Thyroid gland (tissue), 4 donors: ENCODE measurements around the gene HMOX2. TPM values are rescaled to one million over a fixed set of nuclear protein-coding genes. Genes with fewer than 3 reads are reported as not detected.
A peak's percentile ranks its signal among the peaks of the same experiment; 100 is the strongest.

Source experiments
- DNase-seq, 2 donors: peaks; one replicate each; pipeline ENCODE4 v3.0.0-alpha.2; 2019
- H3K27ac ChIP-seq, 3 donors: fragments of 200-600 bp; sonication (generic); 1 replicate in 2 of 3; 2 replicates in 1 of 3; pipeline ENCODE4 v1.5.1; 2016 to 2019; ENCODE audit warnings: mild to moderate bottlenecking in 1 of 3, moderate library complexity in 1 of 3
- H3K27me3 ChIP-seq: fragments of 200-600 bp; sonication (generic); one replicate; pipeline ENCODE4 v1.5.1; 2019
- H3K36me3 ChIP-seq, 2 donors: fragments of 200-600 bp; sonication (generic); one replicate each; pipeline ENCODE4 v1.5.1; 2016 to 2019
- H3K4me1 ChIP-seq, 2 donors: fragments of 200-600 bp; sonication (generic); one replicate each; pipeline ENCODE4 v1.5.1; 2017 to 2019
- H3K4me3 ChIP-seq, 3 donors: fragments of 200-600 bp; sonication (generic); replicated peaks in 1 of 3; 1 replicate in 2 of 3; 2 replicates in 1 of 3; pipeline ENCODE4 v1.5.1; 2016; ENCODE audit warnings: mild to moderate bottlenecking in 1 of 3
- H3K9me3 ChIP-seq: fragments of 200-600 bp; sonication (generic); one replicate; pipeline ENCODE4 v1.5.1; 2017
- CTCF ChIP-seq, 6 experiments: fragments of 200-600 bp in 3 of 6; fragments of 450-650 bp in 3 of 6; sonication (generic) in 3 of 6; IDR thresholded peaks; one replicate each; pipeline ENCODE4 v1.5.1; 2016 to 2019; ENCODE audit warnings: antibody characterized with exemption in 6 of 6, mild to moderate bottlenecking in 2 of 6, inconsistent platforms in 1 of 6, moderate library complexity in 1 of 6
- POLR2A ChIP-seq, 2 donors: fragments of 450-650 bp; IDR thresholded peaks; one replicate each; pipeline ENCODE4 v1.6.1; 2017; ENCODE audit warnings: antibody characterized with exemption in 2 of 2, mild to moderate bottlenecking in 2 of 2, moderate library complexity in 1 of 2
- WGBS, 2 donors: methylation state at CpG; one replicate each; pipeline ENCODE4 v1.1.5; 2017; 5-methylcytosine and 5-hydroxymethylcytosine counted together
- intact Hi-C: fragments of 100-400 bp; cut with DNase I; formaldehyde crosslinking; loops from one replicate; pipeline ENCODE4 v1.15.1; 2023
- total RNA-seq, 4 donors: library from RNA; depleted of rRNA; stranded (reverse); fragments of >200 nt; gene quantifications; one replicate each; pipeline ENCODE4 v1.2.3, GENCODE V29; 2016

HMOX2 gene
- total RNA-seq, 4 donors from 2014 or later: 36.0 to 63.2 (median 50.5) TPM

GRCh38 chr16:4507588-4508345 is 31.6 kb downstream of the HMOX2 start:
- Histone ChIP-seq H3K4me1 (peaks cover 18 to 23% of the 10 kb centered on the region in 2 donors), H3K27ac (peak overlapping the region; percentile 10 to 53 (median 47)), H3K9me3 (no peaks in the 10 kb centered on the region), H3K27me3 (no peaks in the 10 kb centered on the region), H3K36me3 (peaks cover 18 to 32% of the 10 kb centered on the region in 2 donors), H3K4me3 (no peak overlapping the region)
- TF ChIP-seq POLR2A (IDR thresholded peaks at IDR 0.05) (no peak), CTCF (IDR thresholded peaks at IDR 0.05) (peak in 4 of 6 experiments; percentile 34 to 52 (median 42))
- 49 to 65% methylated on average over 13 to 17 of the region's 17 CpGs for WGBS, 2 donors
- intact Hi-C loops: no loop called here
- DNase-seq: peak; percentile 94 to 95

- no peak for DNase-seq
- Histone ChIP-seq H3K4me3 (no peak overlapping the region), H3K27ac (peak overlapping the region in 1 of 3 donors; percentile 47), H3K9me3 (no peaks in the 10 kb centered on the region), H3K4me1 (peaks cover 18 to 29% of the 10 kb centered on the region in 2 donors), H3K36me3 (peaks cover 18 to 32% of the 10 kb centered on the region in 2 donors), H3K27me3 (no peaks in the 10 kb centered on the region)
- 100% methylated on average over 2 of the region's 3 CpGs for WGBS, 2 donors
- TF ChIP-seq CTCF (IDR thresholded peaks at IDR 0.05) (no peak), POLR2A (IDR thresholded peaks at IDR 0.05) (no peak)
- intact Hi-C loops: no loop called here
These were observed 32.6 kb downstream of the HMOX2 start for GRCh38 chr16:4508806-4509205.

- no peak for TF ChIP-seq POLR2A (IDR thresholded peaks at IDR 0.05)
- no peak for TF ChIP-seq CTCF (IDR thresholded peaks at IDR 0.05)
- Histone ChIP-seq H3K4me3 (no peak overlapping the region), H3K27ac (no peak overlapping the region), H3K27me3 (no peaks in the 10 kb centered on the region), H3K36me3 (peaks cover 18 to 32% of the 10 kb centered on the region in 2 donors), H3K9me3 (no peaks in the 10 kb centered on the region), H3K4me1 (peaks cover 18 to 34% of the 10 kb centered on the region in 2 donors)
- intact Hi-C loops: no loop called here
- 92 to 93% methylated on average over 8 of the region's 8 CpGs for WGBS, 2 donors
- no peak for DNase-seq
These were observed 33.2 kb downstream of the HMOX2 start for GRCh38 chr16:4509420-4509819.

- WGBS, 2 donors: 74 to 77% methylated on average over 5 of the region's 5 CpGs
- Histone ChIP-seq H3K27ac (no peak overlapping the region), H3K36me3 (peaks cover 18 to 32% of the 10 kb centered on the region in 2 donors), H3K4me1 (peaks cover 18 to 41% of the 10 kb centered on the region in 2 donors), H3K27me3 (no peaks in the 10 kb centered on the region), H3K4me3 (no peak overlapping the region), H3K9me3 (no peaks in the 10 kb centered on the region)
- no peak for DNase-seq
- intact Hi-C loops: loop anchor here (5.0 kb wide), 1 partner anchor 37 kb away; no protein-coding TSS in a partner anchor
- no peak for TF ChIP-seq POLR2A (IDR thresholded peaks at IDR 0.05)
- TF ChIP-seq CTCF (IDR thresholded peaks at IDR 0.05): no peak
These were observed 33.9 kb downstream of the HMOX2 start for GRCh38 chr16:4510131-4510530.

- WGBS, 2 donors: 78 to 83% methylated on average over 14 of the region's 14 CpGs
- no peaks in the 10 kb centered on the region for H3K9me3 ChIP-seq
- H3K27ac ChIP-seq: no peak overlapping the region
- intact Hi-C loops: loop anchor here (5.0 kb wide), 1 partner anchor 36 kb away; no protein-coding TSS in a partner anchor
- peaks cover 18 to 32% of the 10 kb centered on the region in 2 donors for H3K36me3 ChIP-seq
- no peak for TF ChIP-seq POLR2A (IDR thresholded peaks at IDR 0.05)
- no peak for TF ChIP-seq CTCF (IDR thresholded peaks at IDR 0.05)
- H3K4me1 ChIP-seq: peaks cover 18 to 48% of the 10 kb centered on the region in 2 donors
- no peak for DNase-seq
- H3K4me3 ChIP-seq: no peak overlapping the region
- no peaks in the 10 kb centered on the region for H3K27me3 ChIP-seq
These were observed 34.7 kb downstream of the HMOX2 start for GRCh38 chr16:4510747-4511426.
